ENCODE results near the gene TPCN1. TPM values are rescaled to one million over a fixed set of nuclear protein-coding genes. Genes with fewer than 3 reads are reported as not detected.

TPCN1 gene
- polyA plus RNA-seq, 1 of the 3 experiments (the other 2 are of a cell fraction): 15.7 TPM

GRCh38 chr12:113306382-113306781 lies 85.1 kb downstream of the TPCN1 start:
- Histone ChIP-seq H2AFZ (ENCODE audit: low read depth) (no peak overlapping the region), H3K27ac (ENCODE audit: low read depth in 2 of 2, low read length in 1 of 2) (no peak overlapping the region), H3K9me2 (no peaks in the 10 kb centered on the region), H4K20me1 (ENCODE audit: insufficient read depth) (no peaks in the 10 kb centered on the region), H3K9me3 (no peaks in the 10 kb centered on the region), H3K9ac (no peak overlapping the region), H3K4me2 (no peak overlapping the region), H3F3A (replicated peaks; ENCODE audit: insufficient read depth) (no peaks in the 10 kb centered on the region), H3K27me3 (ENCODE audit: insufficient read depth) (no peaks in the 10 kb centered on the region), H3K4me3 (ENCODE audit: low read depth in 2 of 2, low read length in 1 of 2) (no peak overlapping the region), H3K79me2 (ENCODE audit: insufficient read depth) (no peaks in the 10 kb centered on the region), H3K36me3 (replicated peaks in 1 of 2; ENCODE audit: control insufficient read depth in 1 of 2, insufficient read depth in 2 of 2, low read length in 1 of 2) (peaks cover 0 to 4% of the 10 kb centered on the region in 2 experiments), H3K4me1 (ENCODE audit: control insufficient read depth in 1 of 2, insufficient read depth in 2 of 2, low read depth in 1 of 2, low read length in 1 of 2) (no peaks in the 10 kb centered on the region)
- TF ChIP-seq GATA2 (CRISPR knock-in tag; IDR thresholded peaks at IDR 0.05) (no peak), RCOR1 (IDR thresholded peaks at IDR 0.05; ENCODE audit: low read length) (no peak)
- TF ChIP-seq, protein P1, sequence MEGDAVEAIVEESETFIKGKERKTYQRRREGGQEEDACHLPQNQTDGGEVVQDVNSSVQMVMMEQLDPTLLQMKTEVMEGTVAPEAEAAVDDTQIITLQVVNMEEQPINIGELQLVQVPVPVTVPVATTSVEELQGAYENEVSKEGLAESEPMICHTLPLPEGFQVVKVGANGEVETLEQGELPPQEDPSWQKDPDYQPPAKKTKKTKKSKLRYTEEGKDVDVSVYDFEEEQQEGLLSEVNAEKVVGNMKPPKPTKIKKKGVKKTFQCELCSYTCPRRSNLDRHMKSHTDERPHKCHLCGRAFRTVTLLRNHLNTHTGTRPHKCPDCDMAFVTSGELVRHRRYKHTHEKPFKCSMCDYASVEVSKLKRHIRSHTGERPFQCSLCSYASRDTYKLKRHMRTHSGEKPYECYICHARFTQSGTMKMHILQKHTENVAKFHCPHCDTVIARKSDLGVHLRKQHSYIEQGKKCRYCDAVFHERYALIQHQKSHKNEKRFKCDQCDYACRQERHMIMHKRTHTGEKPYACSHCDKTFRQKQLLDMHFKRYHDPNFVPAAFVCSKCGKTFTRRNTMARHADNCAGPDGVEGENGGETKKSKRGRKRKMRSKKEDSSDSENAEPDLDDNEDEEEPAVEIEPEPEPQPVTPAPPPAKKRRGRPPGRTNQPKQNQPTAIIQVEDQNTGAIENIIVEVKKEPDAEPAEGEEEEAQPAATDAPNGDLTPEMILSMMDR (IDR thresholded peaks at IDR 0.05): no peak
- ChIA-PET CTCF (interaction anchor here (1.5 kb wide), 1 partner anchor 18 kb away, joined by 3 read pairs; no protein-coding TSS in a partner anchor), POLR2A (no interaction called here)
- no peak for DNase-seq
- 50% methylated on average over 1 of the region's 11 CpGs for WGBS (ENCODE audit: low lambda C conversion rate)

GRCh38 chr12:113310489-113310888 lies 89.2 kb downstream of the TPCN1 start:
- no peak for DNase-seq
- H3K4me2 ChIP-seq: no peak overlapping the region
- 100% methylated on average over 1 of the region's 1 CpG for whole genome bisulfite sequencing (ENCODE audit: low lambda C conversion rate)
- POLR2A ChIA-PET: no interaction called here
- no peak overlapping the region for H3K27ac ChIP-seq (ENCODE audit: low read depth in 2 of 2, low read length in 1 of 2)
- no peak overlapping the region for H2AFZ ChIP-seq (ENCODE audit: low read depth)
- H3F3A ChIP-seq (replicated peaks; ENCODE audit: insufficient read depth): no peaks in the 10 kb centered on the region
- H3K4me1 ChIP-seq (ENCODE audit: control insufficient read depth in 1 of 2, insufficient read depth in 2 of 2, low read depth in 1 of 2, low read length in 1 of 2): no peaks in the 10 kb centered on the region
- peaks cover 3 to 4% of the 10 kb centered on the region in 2 experiments for H3K36me3 ChIP-seq (replicated peaks in 1 of 2; ENCODE audit: control insufficient read depth in 1 of 2, insufficient read depth in 2 of 2, low read length in 1 of 2)
- no peaks in the 10 kb centered on the region for H3K9me2 ChIP-seq
- no peaks in the 10 kb centered on the region for H3K79me2 ChIP-seq (ENCODE audit: insufficient read depth)
- TF ChIP-seq RAD21 (IDR thresholded peaks at IDR 0.05; ENCODE audit: low read length) (peak; percentile 4; the same call in 1 of the 2 replicates), YY1 (IDR thresholded peaks at IDR 0.05; ENCODE audit: low read depth) (no peak)
- TF ChIP-seq, protein P1 (IDR thresholded peaks at IDR 0.05): peak; percentile 29; the same call in 1 of the 2 replicates
- no peak overlapping the region for H3K9ac ChIP-seq
- no peaks in the 10 kb centered on the region for H3K27me3 ChIP-seq (ENCODE audit: insufficient read depth)
- CTCF ChIA-PET: interaction anchor here (1.0 to 2.2 kb wide), 4 partner anchors 12 to 136 kb away, joined by 3 to 11 read pairs (median 3); no protein-coding TSS in a partner anchor
- no peaks in the 10 kb centered on the region for H3K9me3 ChIP-seq
- no peak overlapping the region for H3K4me3 ChIP-seq (ENCODE audit: low read depth in 2 of 2, low read length in 1 of 2)
- H4K20me1 ChIP-seq (ENCODE audit: insufficient read depth): no peaks in the 10 kb centered on the region

DNA sequence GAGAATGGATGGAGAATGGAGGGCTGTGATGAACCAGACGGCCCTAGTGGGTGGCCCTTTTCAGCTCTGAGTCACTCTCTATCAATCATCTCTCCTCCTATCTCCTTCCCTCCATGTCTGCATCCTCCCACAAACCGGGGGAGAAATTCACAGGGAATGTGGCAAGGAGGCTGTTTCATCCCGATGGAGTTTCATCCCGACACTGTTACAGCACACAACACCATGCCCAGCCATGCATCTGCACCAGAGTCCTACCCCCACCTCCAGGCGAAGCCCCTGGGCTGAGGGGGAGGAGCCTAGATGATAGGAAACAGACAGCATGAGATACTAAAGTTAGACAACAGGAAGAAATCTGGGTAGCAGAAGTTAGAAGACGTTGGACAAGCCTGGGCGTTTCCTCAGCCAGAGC lies 92.9 kb downstream of the TPCN1 start:
- Histone ChIP-seq H3K27me3 (ENCODE audit: insufficient read depth) (no peaks in the 10 kb centered on the region), H4K20me1 (ENCODE audit: insufficient read depth) (no peaks in the 10 kb centered on the region), H3K4me2 (no peak overlapping the region), H3K79me2 (ENCODE audit: insufficient read depth) (no peaks in the 10 kb centered on the region), H3K4me3 (ENCODE audit: low read depth in 2 of 2, low read length in 1 of 2) (no peak overlapping the region), H3K9me2 (no peaks in the 10 kb centered on the region), H3K9me3 (no peaks in the 10 kb centered on the region), H3F3A (replicated peaks; ENCODE audit: insufficient read depth) (peaks cover 6% of the 10 kb centered on the region), H3K9ac (no peak overlapping the region), H3K27ac (ENCODE audit: low read depth in 2 of 2, low read length in 1 of 2) (no peak overlapping the region), H3K36me3 (replicated peaks in 1 of 2; ENCODE audit: control insufficient read depth in 1 of 2, insufficient read depth in 2 of 2, low read length in 1 of 2) (peaks cover 0 to 12% of the 10 kb centered on the region in 2 experiments), H3K4me1 (ENCODE audit: control insufficient read depth in 1 of 2, insufficient read depth in 2 of 2, low read depth in 1 of 2, low read length in 1 of 2) (no peaks in the 10 kb centered on the region), H2AFZ (ENCODE audit: low read depth) (no peak overlapping the region)
- TF ChIP-seq RXRA (IDR thresholded peaks at IDR 0.05; ENCODE audit: borderline replicate concordance, low read depth): no peak
- TF ChIP-seq, protein P2, sequence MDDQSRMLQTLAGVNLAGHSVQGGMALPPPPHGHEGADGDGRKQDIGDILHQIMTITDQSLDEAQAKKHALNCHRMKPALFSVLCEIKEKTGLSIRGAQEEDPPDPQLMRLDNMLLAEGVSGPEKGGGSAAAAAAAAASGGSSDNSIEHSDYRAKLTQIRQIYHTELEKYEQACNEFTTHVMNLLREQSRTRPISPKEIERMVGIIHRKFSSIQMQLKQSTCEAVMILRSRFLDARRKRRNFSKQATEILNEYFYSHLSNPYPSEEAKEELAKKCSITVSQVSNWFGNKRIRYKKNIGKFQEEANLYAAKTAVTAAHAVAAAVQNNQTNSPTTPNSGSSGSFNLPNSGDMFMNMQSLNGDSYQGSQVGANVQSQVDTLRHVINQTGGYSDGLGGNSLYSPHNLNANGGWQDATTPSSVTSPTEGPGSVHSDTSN (IDR thresholded peaks at IDR 0.05): peak; percentile 28; the same call in 1 of the 2 replicates
- no peak for DNase-seq
- POLR2A ChIA-PET: no interaction called here
- WGBS (ENCODE audit: low lambda C conversion rate): 55% methylated on average over 7 of the region's 7 CpGs
- CTCF ChIA-PET: interaction anchor here (0.7 to 1.2 kb wide), 3 partner anchors 48 to 111 kb away, joined by 3 to 5 read pairs (median 3); no protein-coding TSS in a partner anchor
